Measurements from ENCODE around the gene LPCAT4. TPM values are rescaled to one million over a fixed set of nuclear protein-coding genes. Genes with fewer than 3 reads are reported as not detected.
A peak's percentile ranks its signal among the peaks of the same experiment; 100 is the strongest.

The LPCAT4 gene
- total and polyA plus RNA-seq, 2 of the 8 experiments (the other 6 are each of a cell fraction or from before 2014, with no cell fraction given) = 69.3 to 109 TPM

GRCh38 chr15:34337557-34338306 lies 29.3 kb downstream of the LPCAT4 start, which contains the start of gene SLC12A6 (continued):
- TF ChIP-seq JUN (IDR thresholded peaks at IDR 0.05; ENCODE audit: low read depth, low read length) (no peak), SP1 (IDR thresholded peaks at IDR 0.05; ENCODE audit: low read depth, low read length) (no peak), EZH2 (IDR thresholded peaks at IDR 0.05; ENCODE audit: low read depth, low read length, severe bottlenecking) (no peak), TEAD4 (IDR thresholded peaks at IDR 0.05; ENCODE audit: low read depth, low read length) (no peak), CBX8 (IDR thresholded peaks at IDR 0.05; ENCODE audit: borderline replicate concordance, low read depth, low read length) (no peak), CTBP2 (IDR thresholded peaks at IDR 0.05; ENCODE audit: borderline replicate concordance, insufficient read depth, insufficient read length, low read length) (no peak), SAP30 (IDR thresholded peaks at IDR 0.05; ENCODE audit: insufficient read depth, insufficient replicate concordance, low read length) (peak; percentile 31), RNF2 (IDR thresholded peaks at IDR 0.05; ENCODE audit: borderline replicate concordance, low read depth, low read length, missing control alignments, poor library complexity, severe bottlenecking) (no peak), SIRT6 (IDR thresholded peaks at IDR 0.05; ENCODE audit: low read length) (no peak), ATF3 (IDR thresholded peaks at IDR 0.05; ENCODE audit: insufficient read depth, low read depth, low read length) (no peak), TCF12 (IDR thresholded peaks at IDR 0.05; ENCODE audit: low read depth, low read length) (peak; percentile 36; the same call in 1 of the 2 replicates), ASH2L (IDR thresholded peaks at IDR 0.05; ENCODE audit: low read length) (peak; percentile 87), NANOG (IDR thresholded peaks at IDR 0.05; ENCODE audit: insufficient read depth, low read depth, low read length, poor library complexity, severe bottlenecking) (no peak), SP4 (IDR thresholded peaks at IDR 0.05; ENCODE audit: low read length) (no peak), ZNF274 (IDR thresholded peaks at IDR 0.05; ENCODE audit: borderline replicate concordance, extremely low read depth, low read length) (no peak), JUND (IDR thresholded peaks at IDR 0.05; ENCODE audit: low read length) (no peak), ATF2 (IDR thresholded peaks at IDR 0.05; ENCODE audit: low read length) (no peak), KDM5A (IDR thresholded peaks at IDR 0.05; ENCODE audit: low read length) (no peak), FOSL1 (IDR thresholded peaks at IDR 0.05; ENCODE audit: insufficient read depth, low read depth, low read length) (no peak), EP300 (IDR thresholded peaks at IDR 0.05; ENCODE audit: borderline replicate concordance in 1 of 2, low read depth in 2 of 2, low read length in 2 of 2) (no peak), RAD21 (IDR thresholded peaks at IDR 0.05 in 1 of 2, conservative IDR thresholded peaks at IDR 0.05 in 1 of 2; ENCODE audit: low read depth in 2 of 2, low read length in 2 of 2) (no peak)

All from H1 (cell line).